ENCODE data around the gene SSNA1. TPM values are rescaled to one million over a fixed set of nuclear protein-coding genes. Genes with fewer than 3 reads are reported as not detected.
A peak's percentile ranks its signal among the peaks of the same experiment; 100 is the strongest.
"Not testable (repeated sequence)": the region's sequence is repeated elsewhere in the genome, so short reads cannot be mapped to it uniquely, and the experiment has no call there.

Gene SSNA1
- total RNA-seq, 2 donors from 2014 or later, result 114 to 124 TPM

DNA sequence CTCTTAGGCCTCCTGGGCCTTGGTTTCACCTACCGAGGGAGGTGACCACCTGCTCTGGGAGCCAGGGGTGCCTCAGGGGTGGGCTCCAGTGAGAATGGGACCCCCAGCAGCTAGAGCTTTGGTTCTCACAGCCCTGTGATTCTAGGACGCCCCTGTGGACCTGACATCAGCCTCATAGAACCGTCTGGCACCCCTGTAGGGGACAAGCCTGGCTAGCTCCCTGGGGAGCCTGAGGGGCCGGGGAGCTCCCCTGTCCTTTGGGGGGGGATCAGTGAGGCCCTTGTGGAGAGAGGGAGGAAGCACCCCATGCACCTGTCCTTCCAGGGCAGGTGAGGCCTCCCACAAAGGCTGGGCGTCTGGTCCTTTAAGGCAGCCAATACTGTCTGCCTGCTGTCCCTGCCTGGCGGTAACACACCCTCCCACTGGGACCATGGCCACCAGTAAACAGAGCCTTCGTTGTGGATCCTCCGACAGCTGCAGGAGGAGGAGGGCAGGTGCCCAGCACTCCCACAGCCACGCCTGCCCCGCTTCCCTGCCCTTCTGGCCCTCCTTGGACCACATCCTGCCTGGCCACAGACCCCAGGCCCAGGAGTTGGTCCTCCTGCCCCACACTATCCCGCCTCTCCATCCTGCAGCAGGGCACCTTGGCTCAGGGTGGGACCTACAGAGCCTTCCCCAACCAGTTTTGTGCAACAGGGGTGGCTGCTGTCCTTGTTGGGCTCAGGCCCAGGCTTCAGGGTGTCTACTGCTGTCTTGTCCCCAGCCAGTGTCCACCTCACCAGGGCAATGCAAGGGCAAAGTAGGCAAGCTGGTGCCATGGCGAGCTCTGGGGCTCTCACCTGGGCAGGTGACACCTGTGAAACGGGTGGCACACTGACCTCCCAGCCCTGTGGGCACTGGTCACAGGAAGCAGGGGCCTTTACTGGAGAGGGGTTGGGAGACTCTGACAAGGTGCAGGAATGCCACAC, 49.6 kb downstream of the SSNA1 start:
- H3K36me3 ChIP-seq, result peaks cover 0 to 4% of the 10 kb centered on the region in 2 donors
- DNase-seq (ENCODE audit: low spot score), result peak; percentile 57
- 61% methylated on average over 13 of the region's 13 CpGs for WGBS
- H3K27me3 ChIP-seq (replicated peaks; ENCODE audit: insufficient read depth), result no peaks in the 10 kb centered on the region
- intact Hi-C loops (cut with DNase I), result loop anchor here (5.0 kb wide), 1 partner anchor 116 kb away; no protein-coding TSS in a partner anchor
- no peaks in the 10 kb centered on the region for H3K9me3 ChIP-seq
- H3K4me3 ChIP-seq, result no peak overlapping the region
- peak; percentile 52 for TF ChIP-seq POLR2AphosphoS5 (IDR thresholded peaks at IDR 0.05)
- TF ChIP-seq POLR2A (IDR thresholded peaks at IDR 0.05), result no peak
- TF ChIP-seq, protein P1, sequence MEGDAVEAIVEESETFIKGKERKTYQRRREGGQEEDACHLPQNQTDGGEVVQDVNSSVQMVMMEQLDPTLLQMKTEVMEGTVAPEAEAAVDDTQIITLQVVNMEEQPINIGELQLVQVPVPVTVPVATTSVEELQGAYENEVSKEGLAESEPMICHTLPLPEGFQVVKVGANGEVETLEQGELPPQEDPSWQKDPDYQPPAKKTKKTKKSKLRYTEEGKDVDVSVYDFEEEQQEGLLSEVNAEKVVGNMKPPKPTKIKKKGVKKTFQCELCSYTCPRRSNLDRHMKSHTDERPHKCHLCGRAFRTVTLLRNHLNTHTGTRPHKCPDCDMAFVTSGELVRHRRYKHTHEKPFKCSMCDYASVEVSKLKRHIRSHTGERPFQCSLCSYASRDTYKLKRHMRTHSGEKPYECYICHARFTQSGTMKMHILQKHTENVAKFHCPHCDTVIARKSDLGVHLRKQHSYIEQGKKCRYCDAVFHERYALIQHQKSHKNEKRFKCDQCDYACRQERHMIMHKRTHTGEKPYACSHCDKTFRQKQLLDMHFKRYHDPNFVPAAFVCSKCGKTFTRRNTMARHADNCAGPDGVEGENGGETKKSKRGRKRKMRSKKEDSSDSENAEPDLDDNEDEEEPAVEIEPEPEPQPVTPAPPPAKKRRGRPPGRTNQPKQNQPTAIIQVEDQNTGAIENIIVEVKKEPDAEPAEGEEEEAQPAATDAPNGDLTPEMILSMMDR (IDR thresholded peaks at IDR 0.05), result peak in 1 of 4 experiments; percentile 10
- H3K4me1 ChIP-seq (replicated peaks), result peaks cover 35% of the 10 kb centered on the region
- H3K27ac ChIP-seq, result peak overlapping the region; percentile 64 to 71

DNA sequence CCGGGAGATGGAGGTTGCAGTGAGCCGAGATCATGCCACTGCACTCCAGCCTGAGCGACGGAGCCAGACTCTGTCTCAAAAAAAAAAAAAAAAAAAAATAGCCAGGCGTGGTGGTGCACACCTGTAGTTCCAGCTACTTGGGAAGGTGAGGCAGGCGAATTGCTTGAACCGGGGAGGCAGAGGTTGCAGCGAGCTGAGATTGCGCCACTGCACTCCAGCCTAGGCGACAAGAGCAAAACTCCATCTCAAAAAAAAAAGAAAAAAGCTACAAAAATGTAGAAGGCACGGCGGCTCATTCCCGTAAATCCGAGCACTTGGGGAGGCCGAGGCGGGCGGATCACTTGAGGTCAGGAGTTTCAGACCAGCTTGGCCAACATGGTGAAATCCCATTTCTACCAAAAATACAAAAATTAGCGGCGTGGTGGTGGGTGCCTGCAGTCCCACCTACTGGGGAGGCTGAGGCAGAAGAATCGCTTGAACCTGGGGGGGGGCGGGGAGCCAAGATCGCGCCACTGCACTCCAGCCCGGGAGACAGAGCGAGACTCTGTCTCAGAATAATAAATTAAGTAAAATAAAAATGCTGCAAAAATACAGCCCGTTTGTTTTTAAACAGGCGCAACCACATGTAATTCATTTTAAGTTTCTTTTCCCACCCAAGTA, 51.2 kb downstream of the SSNA1 start:
- peaks cover 35% of the 10 kb centered on the region for H3K4me1 ChIP-seq (replicated peaks)

More for the DNA sequence above, 51.2 kb downstream of the SSNA1 start:
- WGBS, result 50% methylated on average over 27 of the region's 27 CpGs
- not testable (repeated sequence) for H3K9me3 ChIP-seq; DNase-seq (ENCODE audit: low spot score); H3K27me3 ChIP-seq (replicated peaks; ENCODE audit: insufficient read depth)
- intact Hi-C loops (cut with DNase I), result loop anchor here (2.0 to 5.0 kb wide), 2 partner anchors 15 to 117 kb away; partner anchors contain the start of gene NELFB
- peak overlapping the region; percentile 68 to 70 for H3K4me3 ChIP-seq
- H3K27ac ChIP-seq, result peak overlapping the region; percentile 92
- H3K36me3 ChIP-seq, result peaks cover 0 to 11% of the 10 kb centered on the region in 2 donors

Small RNA genes lying within 50 kb of the gene (microRNA-seq; reads per million reads assigned to microRNA genes)
- gene MIR3621, result not detected

Small RNA genes lying within 50 kb of the gene (small RNA-seq; reads per million reads assigned to genes)
- gene MIR3621, result 0 reads per million in 2 donors

Other genes with a start within 250 kb of the SSNA1 start
- 100 to 1,000 TPM; 199 to 304 TPM for gene FBXW5, start 243.9 kb upstream of the SSNA1 start, total RNA-seq
- gene C8G, start 243.4 kb upstream of the SSNA1 start, total RNA-seq, result not detected
- gene LCN12, start 236.4 kb upstream of the SSNA1 start, total RNA-seq, result 10 to 100 TPM in 1 of 2 donors, 1 to 10 TPM in 1; 4.1 to 13.7 TPM
- gene PTGDS, start 211.2 kb upstream of the SSNA1 start, total RNA-seq, result 1,000 to 10,000 TPM in 1 of 2 donors, 10 to 100 TPM in 1; 59.4 to 5,242 TPM
- 10 to 100 TPM in 1 of 2 donors, under 1 TPM in 1; 0.41 to 22.5 TPM for gene LCNL1, start 205.7 kb upstream of the SSNA1 start, total RNA-seq
- gene PAXX, start 196.3 kb upstream of the SSNA1 start, total RNA-seq, result 10 to 100 TPM; 61.6 to 71.8 TPM
- 1 to 10 TPM; 4.2 to 6.7 TPM for gene CLIC3, start 192.1 kb upstream of the SSNA1 start, total RNA-seq
- 10 to 100 TPM; 27.4 to 79.1 TPM for gene ABCA2, start 160.4 kb upstream of the SSNA1 start, total RNA-seq
- gene FUT7, start 156.6 kb upstream of the SSNA1 start, total RNA-seq, result under 1 TPM in 1 of 2 donors, not detected in 1; 0.57 TPM
- 100 to 1,000 TPM; 384 to 427 TPM for gene NPDC1, start 142.5 kb upstream of the SSNA1 start, total RNA-seq
- 10 to 100 TPM in 1 of 2 donors, 1 to 10 TPM in 1; 9.8 to 10.9 TPM for gene ENTPD2, start 134.6 kb upstream of the SSNA1 start, total RNA-seq
- 10 to 100 TPM in 1 of 2 donors, 1 to 10 TPM in 1; 7.2 to 17.2 TPM for gene SAPCD2, start 118.1 kb upstream of the SSNA1 start, total RNA-seq
- 10 to 100 TPM in 1 of 2 donors, 1 to 10 TPM in 1; 8.2 to 19.9 TPM for gene UAP1L1, start 111.2 kb upstream of the SSNA1 start, total RNA-seq
- gene MAN1B1, start 101.7 kb upstream of the SSNA1 start, total RNA-seq, result 100 to 1,000 TPM in 1 of 2 donors, 10 to 100 TPM in 1; 67.4 to 107 TPM
- 100 to 1,000 TPM; 147 to 235 TPM for gene DPP7, start 73.9 kb upstream of the SSNA1 start, total RNA-seq
- gene GRIN1, start 49.5 kb upstream of the SSNA1 start, total RNA-seq, result 1 to 10 TPM in 1 of 2 donors, under 1 TPM in 1; 0.59 to 1.8 TPM
- gene LRRC26, start 18.6 kb upstream of the SSNA1 start, total RNA-seq, result 100 to 1,000 TPM; 183 to 582 TPM
- gene TMEM210, start 16.6 kb upstream of the SSNA1 start, total RNA-seq, result 1 to 10 TPM in 1 of 2 donors, not detected in 1; 3.1 TPM
- gene ANAPC2, start 116 bp upstream of the SSNA1 start, total RNA-seq, result 10 to 100 TPM; 32.5 to 64.5 TPM
- gene TPRN, start 12.1 kb downstream of the SSNA1 start, total RNA-seq, result 10 to 100 TPM; 26.1 to 30.4 TPM
- gene TMEM203, start 17.0 kb downstream of the SSNA1 start, total RNA-seq, result 10 to 100 TPM; 35.3 to 47.8 TPM
- 10 to 100 TPM; 18.5 to 31.9 TPM for gene NDOR1, start 17.0 kb downstream of the SSNA1 start, total RNA-seq
- gene RNF208, start 33.6 kb downstream of the SSNA1 start, total RNA-seq, result 1 to 10 TPM; 3.8 to 6.2 TPM
- 1 to 10 TPM; 2.7 to 4.9 TPM for gene CYSRT1, start 36.5 kb downstream of the SSNA1 start, total RNA-seq
- not detected for gene RNF224, start 38.8 kb downstream of the SSNA1 start, total RNA-seq
- gene SLC34A3, start 42.2 kb downstream of the SSNA1 start, total RNA-seq, result under 1 TPM in 1 of 2 donors, not detected in 1; 0.57 TPM
- 100 to 1,000 TPM; 279 to 484 TPM for gene TUBB4B, start 52.6 kb downstream of the SSNA1 start, total RNA-seq
- 1 to 10 TPM in 1 of 2 donors, not detected in 1; 4.2 TPM for gene STPG3, start 62.6 kb downstream of the SSNA1 start, total RNA-seq
- gene NELFB, start 66.7 kb downstream of the SSNA1 start, total RNA-seq, result 10 to 100 TPM; 44.9 to 82.1 TPM
- gene TOR4A, start 89.0 kb downstream of the SSNA1 start, total RNA-seq, result 1 to 10 TPM; 1.6 to 7.3 TPM
- 10 to 100 TPM; 22.4 to 24.3 TPM for gene NRARP, start 113.6 kb downstream of the SSNA1 start, total RNA-seq
- 10 to 100 TPM; 32.6 to 44.8 TPM for gene EXD3, start 234.5 kb downstream of the SSNA1 start, total RNA-seq
- gene NOXA1, start 234.7 kb downstream of the SSNA1 start, total RNA-seq, result 10 to 100 TPM in 1 of 2 donors, 1 to 10 TPM in 1; 7.5 to 17.1 TPM